ENCODE results near the gene TCERG1L. TPM values are rescaled to one million over a fixed set of nuclear protein-coding genes. Genes with fewer than 3 reads are reported as not detected.

The TCERG1L gene
- total and polyA plus RNA-seq, 11 donors, result 0.11 to 0.25 TPM; not detected in 9

DNA sequence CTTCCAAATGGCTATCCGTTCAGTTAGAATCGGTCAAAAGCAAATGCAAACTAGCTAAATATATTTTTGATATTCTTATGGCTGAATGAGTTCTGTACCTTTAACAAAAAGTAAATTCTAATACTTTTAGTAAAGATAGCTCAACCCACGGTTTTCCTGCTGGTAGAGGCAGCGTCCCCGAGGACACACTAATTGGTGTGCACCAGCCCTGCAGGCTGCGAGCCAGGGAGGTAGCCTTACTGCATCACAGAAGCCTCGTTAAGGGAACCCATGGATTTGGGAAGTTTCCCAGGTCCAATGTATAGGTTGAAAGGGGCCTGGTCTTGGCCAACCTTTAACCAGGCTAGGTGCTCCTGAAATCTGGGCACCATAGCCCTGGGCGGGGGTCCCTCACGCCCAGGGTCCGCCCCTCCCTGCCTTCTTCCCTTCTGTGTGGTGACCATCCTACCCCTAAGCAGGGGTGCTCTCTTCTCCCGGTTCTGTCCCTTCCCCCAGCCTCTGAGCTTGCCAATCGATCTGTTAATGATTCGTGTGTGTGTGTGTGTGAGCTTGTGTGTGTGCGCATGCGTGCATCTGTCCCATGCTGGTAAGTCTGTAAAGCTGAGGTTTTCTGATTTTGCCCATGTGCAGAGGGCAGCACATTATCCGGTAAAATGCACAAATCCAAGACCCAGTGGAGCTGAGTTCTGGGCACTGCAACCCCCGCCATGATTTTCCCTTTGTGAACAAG is 191.7 kb downstream of the TCERG1L start:
- DNase-seq, result no peak
- Histone ChIP-seq H3K27ac (no peak overlapping the region), H3K4me1 (no peaks in the 10 kb centered on the region), H3K27me3 (peaks cover 0 to 4% (median 0%) of the 10 kb centered on the region in 9 donors), H3K9me3 (no peaks in the 10 kb centered on the region), H3K36me3 (no peaks in the 10 kb centered on the region), H3K4me3 (no peak overlapping the region)
- WGBS, 4 donors, result 80 to 82% (median 81%) methylated on average over 16 to 17 of the region's 17 CpGs
- intact Hi-C loops (cut with DNase I), result no loop called here
- no peak for ATAC-seq
- TF ChIP-seq POLR2A (IDR thresholded peaks at IDR 0.05), result no peak
- TF ChIP-seq, protein P1, sequence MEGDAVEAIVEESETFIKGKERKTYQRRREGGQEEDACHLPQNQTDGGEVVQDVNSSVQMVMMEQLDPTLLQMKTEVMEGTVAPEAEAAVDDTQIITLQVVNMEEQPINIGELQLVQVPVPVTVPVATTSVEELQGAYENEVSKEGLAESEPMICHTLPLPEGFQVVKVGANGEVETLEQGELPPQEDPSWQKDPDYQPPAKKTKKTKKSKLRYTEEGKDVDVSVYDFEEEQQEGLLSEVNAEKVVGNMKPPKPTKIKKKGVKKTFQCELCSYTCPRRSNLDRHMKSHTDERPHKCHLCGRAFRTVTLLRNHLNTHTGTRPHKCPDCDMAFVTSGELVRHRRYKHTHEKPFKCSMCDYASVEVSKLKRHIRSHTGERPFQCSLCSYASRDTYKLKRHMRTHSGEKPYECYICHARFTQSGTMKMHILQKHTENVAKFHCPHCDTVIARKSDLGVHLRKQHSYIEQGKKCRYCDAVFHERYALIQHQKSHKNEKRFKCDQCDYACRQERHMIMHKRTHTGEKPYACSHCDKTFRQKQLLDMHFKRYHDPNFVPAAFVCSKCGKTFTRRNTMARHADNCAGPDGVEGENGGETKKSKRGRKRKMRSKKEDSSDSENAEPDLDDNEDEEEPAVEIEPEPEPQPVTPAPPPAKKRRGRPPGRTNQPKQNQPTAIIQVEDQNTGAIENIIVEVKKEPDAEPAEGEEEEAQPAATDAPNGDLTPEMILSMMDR (IDR thresholded peaks at IDR 0.05), result no peak

DNA sequence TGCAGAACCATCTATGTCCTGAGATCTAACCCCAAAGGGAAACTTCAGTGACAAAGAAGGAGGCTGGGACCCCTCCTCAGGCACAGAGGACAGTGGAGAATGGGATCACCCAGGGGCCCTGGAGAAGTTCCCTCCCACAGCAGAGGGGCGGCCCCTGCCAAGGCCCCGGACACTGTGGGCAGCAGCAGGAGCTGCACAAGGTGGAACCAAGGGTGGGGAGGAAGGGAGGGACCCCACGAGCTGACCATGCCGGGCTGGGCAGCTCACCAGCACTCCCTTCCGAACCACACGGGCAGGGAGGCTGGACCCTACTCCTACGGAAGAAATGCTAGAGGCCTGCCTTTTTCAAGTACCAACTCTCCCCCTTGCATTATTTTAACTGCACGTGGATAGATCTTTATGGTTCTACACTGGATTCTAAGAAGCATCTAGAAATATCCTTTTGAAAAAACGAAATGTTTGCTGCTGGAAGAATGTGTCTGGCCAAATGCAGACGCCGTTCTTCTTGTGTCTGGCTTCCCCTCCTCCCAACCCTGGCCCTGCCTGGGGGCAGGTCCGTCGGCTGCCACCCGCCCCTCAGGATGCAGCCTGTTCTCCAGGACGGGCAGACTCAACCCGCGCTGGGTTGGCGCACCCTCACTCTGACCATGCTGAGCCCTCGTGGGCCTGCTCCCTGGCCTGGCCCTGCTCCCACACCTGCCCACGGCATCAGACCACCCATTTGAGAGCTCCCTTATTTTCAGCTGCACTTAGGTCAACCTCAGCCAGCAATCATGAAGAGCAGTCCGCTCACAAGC is 193.9 kb downstream of the TCERG1L start:
- Histone ChIP-seq H3K4me3 (no peak overlapping the region), H3K27ac (no peak overlapping the region), H3K4me1 (no peaks in the 10 kb centered on the region), H3K36me3 (no peaks in the 10 kb centered on the region), H3K27me3 (no peaks in the 10 kb centered on the region), H3K9me3 (no peaks in the 10 kb centered on the region)
- 74 to 91% (median 89%) methylated on average over 15 to 21 of the region's 21 CpGs for WGBS, 4 donors
- ATAC-seq (no peak), DNase-seq (no peak)
- no peak for TF ChIP-seq POLR2A (IDR thresholded peaks at IDR 0.05)
- TF ChIP-seq, protein P1 (IDR thresholded peaks at IDR 0.05), result no peak
- intact Hi-C loops (cut with DNase I), result no loop called here

DNA sequence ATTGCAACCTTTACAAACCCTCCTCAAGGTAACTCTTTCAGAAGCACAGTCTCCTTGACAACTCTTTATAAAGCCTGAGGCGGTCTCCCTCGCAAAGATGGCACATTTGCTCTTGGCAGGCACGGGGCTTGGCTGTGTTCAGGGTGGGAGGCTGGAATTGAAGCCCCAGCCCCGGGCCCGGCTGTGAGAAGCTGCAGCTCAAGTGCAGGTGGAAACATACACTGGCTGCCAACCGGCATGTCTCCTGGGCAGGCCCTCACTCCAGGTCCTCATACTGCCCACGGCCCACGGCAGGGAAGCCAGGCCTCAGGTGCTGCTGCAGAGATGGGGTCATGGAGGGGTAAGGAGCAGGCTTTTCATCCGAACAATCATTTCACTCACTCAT is 194.5 kb downstream of the TCERG1L start:
- Histone ChIP-seq H3K4me1 (no peaks in the 10 kb centered on the region), H3K9me3 (no peaks in the 10 kb centered on the region), H3K36me3 (no peaks in the 10 kb centered on the region), H3K27ac (no peak overlapping the region), H3K27me3 (peaks cover 0 to 5% (median 0%) of the 10 kb centered on the region in 9 donors), H3K4me3 (no peak overlapping the region)
- no peak for DNase-seq
- intact Hi-C loops (cut with DNase I), result no loop called here
- no peak for ATAC-seq
- 89 to 93% (median 89%) methylated on average over 9 of the region's 9 CpGs for WGBS, 4 donors
- TF ChIP-seq, protein P1 (IDR thresholded peaks at IDR 0.05), result no peak
- no peak for TF ChIP-seq POLR2A (IDR thresholded peaks at IDR 0.05)

DNA sequence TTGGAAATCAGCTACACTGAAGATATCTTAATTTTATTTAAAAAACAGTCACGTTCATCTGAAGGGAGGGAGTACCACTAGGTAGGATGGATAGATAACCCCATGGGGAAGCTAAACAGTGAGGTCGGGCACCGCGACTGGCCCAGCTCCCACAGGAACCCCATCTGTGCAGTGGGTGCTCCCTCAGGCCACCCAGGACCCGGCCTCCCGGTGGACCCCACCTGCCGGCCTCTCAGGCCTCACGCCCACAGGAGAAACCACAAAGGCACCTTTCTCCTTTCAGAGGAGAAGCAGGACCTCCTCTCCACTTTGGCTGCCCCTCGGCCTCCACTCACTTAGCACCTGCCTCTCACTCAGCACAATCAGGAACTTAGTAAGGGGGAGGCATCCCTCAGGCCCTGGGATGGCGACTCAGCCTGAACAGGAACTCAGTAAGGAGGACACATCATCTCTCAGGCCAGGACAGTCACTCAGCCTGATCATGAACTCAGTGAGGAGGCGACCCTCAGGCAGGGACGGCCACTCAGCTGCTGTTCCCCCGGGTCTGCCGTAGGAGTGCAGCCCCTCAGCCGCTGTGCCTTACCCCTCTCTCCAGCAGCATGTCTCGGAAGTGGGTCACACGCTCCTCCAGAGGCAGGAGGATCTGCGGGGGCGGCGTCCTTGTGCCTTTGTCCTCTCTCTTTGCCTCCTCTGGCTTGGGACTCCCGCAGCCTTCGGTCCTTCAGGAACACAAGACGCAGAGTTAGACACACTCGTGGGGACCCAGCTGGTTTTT is 195.1 kb downstream of the TCERG1L start:
- Histone ChIP-seq H3K9me3 (no peaks in the 10 kb centered on the region), H3K27ac (no peak overlapping the region), H3K27me3 (peaks cover 0 to 8% (median 0%) of the 10 kb centered on the region in 9 donors), H3K36me3 (no peaks in the 10 kb centered on the region), H3K4me3 (no peak overlapping the region), H3K4me1 (no peaks in the 10 kb centered on the region)
- DNase-seq (no peak), ATAC-seq (no peak)
- no peak for TF ChIP-seq POLR2A (IDR thresholded peaks at IDR 0.05)
- TF ChIP-seq, protein P1 (IDR thresholded peaks at IDR 0.05), result no peak
- WGBS, 4 donors, result 78 to 87% (median 82%) methylated on average over 24 of the region's 24 CpGs
- intact Hi-C loops (cut with DNase I), result no loop called here
